Esophagus squamous epithelium (tissue), 5 donors: ENCODE measurements around the gene CTNNBIP1. TPM values are rescaled to one million over a fixed set of nuclear protein-coding genes. Genes with fewer than 3 reads are reported as not detected.

Experiments
- DNase-seq: peaks from one replicate; lab custom pipeline; 2025; lab: John Stamatoyannopoulos, UW
- H3K27ac ChIP-seq, 4 donors: fragments of 200-600 bp; sonication (generic); one replicate each; pipeline ENCODE4 v1.5.1; 2016 to 2019; ENCODE audit warnings: mild to moderate bottlenecking in 1 of 4
- H3K27me3 ChIP-seq, 4 donors: fragments of 200-600 bp; sonication (generic); 1 replicate in 3 of 4; 2 replicates in 1 of 4; pipeline versions ENCODE4 v1.5.1 to v1.6.0; 2017 to 2021; ENCODE audit warnings: antibody characterized with exemption in 1 of 4
- H3K36me3 ChIP-seq, 3 donors: fragments of 200-600 bp; sonication (generic); one replicate each; pipeline ENCODE4 v1.5.1; 2016 to 2019
- H3K4me1 ChIP-seq, 3 donors: fragments of 200-600 bp; sonication (generic); one replicate each; pipeline ENCODE4 v1.5.1; 2017 to 2019
- H3K4me3 ChIP-seq, 4 donors: fragments of 200-600 bp; sonication (generic); 1 replicate in 3 of 4; 2 replicates in 1 of 4; pipeline ENCODE4 v1.5.1; 2016 to 2019; ENCODE audit warnings: mild to moderate bottlenecking in 2 of 4, moderate library complexity in 1 of 4
- H3K9me3 ChIP-seq, 3 donors: fragments of 200-600 bp; sonication (generic); one replicate each; pipeline ENCODE4 v1.5.1; 2016 to 2019
- POLR2A ChIP-seq, 4 donors: fragments of 450-650 bp; IDR thresholded peaks; one replicate each; pipeline ENCODE4 v1.6.1; 2017; ENCODE audit warnings: antibody characterized with exemption in 4 of 4, mild to moderate bottlenecking in 4 of 4, moderate library complexity in 3 of 4
- WGBS, 2 donors: methylation state at CpG; one replicate each; pipeline ENCODE4 v1.1.5; 2018; 5-methylcytosine and 5-hydroxymethylcytosine counted together
- intact Hi-C: fragments of 100-400 bp; cut with DNase I; formaldehyde crosslinking; loops from one replicate; pipeline ENCODE4 v1.15.0; 2022
- total RNA-seq, 4 donors: library from RNA; depleted of rRNA; stranded (reverse); fragments of >200 nt; gene quantifications; one replicate each; pipeline ENCODE4 v1.1.0, GENCODE V29; 2016
- TF ChIP-seq, protein P1 (sequence below), 6 experiments: fragments of 450-650 bp in 4 of 6; fragments of 200-600 bp in 2 of 6; sonication (generic) in 2 of 6; IDR thresholded peaks; one replicate each; pipeline ENCODE4 v1.5.1; 2016 to 2019; ENCODE audit warnings: antibody characterized with exemption in 6 of 6, mild to moderate bottlenecking in 4 of 6, moderate library complexity in 4 of 6
- donor health status: DM: yes; HTN: yes; CAD: no.

CTNNBIP1 gene
- total RNA-seq, 4 donors from 2014 or later = 76.1 to 186 (median 118) TPM

DNA sequence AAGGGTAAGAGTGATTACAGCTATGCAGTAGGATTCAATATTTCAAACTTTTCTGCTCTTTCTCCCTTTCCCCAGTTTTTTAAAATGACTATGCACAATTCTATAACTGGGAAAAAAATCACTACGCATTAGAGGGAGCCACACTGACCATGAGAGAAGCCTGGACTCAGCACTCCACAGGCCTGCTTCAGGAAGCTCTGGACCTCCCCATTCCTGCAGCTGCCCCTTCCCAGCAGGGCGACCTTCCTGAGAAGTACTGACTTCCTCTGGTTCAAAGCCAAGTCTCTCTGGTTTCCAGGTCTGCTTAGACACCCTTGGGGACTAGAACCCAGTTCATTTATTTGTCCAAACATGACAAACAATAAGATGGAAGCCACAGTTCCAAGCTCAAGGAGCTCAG is 44.3 kb downstream of the CTNNBIP1 start:
- TF ChIP-seq POLR2A (IDR thresholded peaks at IDR 0.05) = no peak
- TF ChIP-seq, protein P1, sequence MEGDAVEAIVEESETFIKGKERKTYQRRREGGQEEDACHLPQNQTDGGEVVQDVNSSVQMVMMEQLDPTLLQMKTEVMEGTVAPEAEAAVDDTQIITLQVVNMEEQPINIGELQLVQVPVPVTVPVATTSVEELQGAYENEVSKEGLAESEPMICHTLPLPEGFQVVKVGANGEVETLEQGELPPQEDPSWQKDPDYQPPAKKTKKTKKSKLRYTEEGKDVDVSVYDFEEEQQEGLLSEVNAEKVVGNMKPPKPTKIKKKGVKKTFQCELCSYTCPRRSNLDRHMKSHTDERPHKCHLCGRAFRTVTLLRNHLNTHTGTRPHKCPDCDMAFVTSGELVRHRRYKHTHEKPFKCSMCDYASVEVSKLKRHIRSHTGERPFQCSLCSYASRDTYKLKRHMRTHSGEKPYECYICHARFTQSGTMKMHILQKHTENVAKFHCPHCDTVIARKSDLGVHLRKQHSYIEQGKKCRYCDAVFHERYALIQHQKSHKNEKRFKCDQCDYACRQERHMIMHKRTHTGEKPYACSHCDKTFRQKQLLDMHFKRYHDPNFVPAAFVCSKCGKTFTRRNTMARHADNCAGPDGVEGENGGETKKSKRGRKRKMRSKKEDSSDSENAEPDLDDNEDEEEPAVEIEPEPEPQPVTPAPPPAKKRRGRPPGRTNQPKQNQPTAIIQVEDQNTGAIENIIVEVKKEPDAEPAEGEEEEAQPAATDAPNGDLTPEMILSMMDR (IDR thresholded peaks at IDR 0.05) = no peak
- Histone ChIP-seq H3K4me3 (no peak overlapping the region), H3K27me3 (no peaks in the 10 kb centered on the region), H3K27ac (no peak overlapping the region), H3K36me3 (peaks cover 0 to 100% (median 6%) of the 10 kb centered on the region in 3 donors), H3K9me3 (no peaks in the 10 kb centered on the region), H3K4me1 (peaks cover 0 to 60% (median 14%) of the 10 kb centered on the region in 3 donors)
- intact Hi-C loops = loop anchor here (5.0 kb wide), 1 partner anchor 78 kb away; no protein-coding TSS in a partner anchor
- DNase-seq = no peak
- 63 to 81% methylated on average over 2 of the region's 2 CpGs for WGBS, 2 donors

DNA sequence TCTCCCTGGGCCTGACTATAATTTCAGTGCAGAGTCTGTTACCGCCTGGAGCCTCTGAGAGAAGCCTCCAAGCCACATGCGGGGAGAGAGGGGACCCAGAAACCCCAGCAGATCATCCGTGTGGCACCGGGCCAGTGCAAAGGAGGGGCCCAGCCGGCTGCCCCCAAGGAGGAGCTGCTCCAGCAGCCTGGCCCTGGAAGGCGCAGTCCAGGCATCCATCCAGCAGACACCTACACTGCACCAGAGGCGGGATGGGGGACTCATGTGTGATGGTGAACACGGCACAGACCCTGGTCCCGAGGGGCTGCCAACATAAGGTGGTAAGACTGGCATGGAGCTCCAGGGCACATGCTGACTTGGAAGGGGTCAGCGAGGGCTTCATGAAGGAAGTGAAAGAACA is 46.7 kb downstream of the CTNNBIP1 start:
- no peak for DNase-seq
- 58 to 71% methylated on average over 2 to 6 of the region's 10 CpGs for WGBS, 2 donors

DNA sequence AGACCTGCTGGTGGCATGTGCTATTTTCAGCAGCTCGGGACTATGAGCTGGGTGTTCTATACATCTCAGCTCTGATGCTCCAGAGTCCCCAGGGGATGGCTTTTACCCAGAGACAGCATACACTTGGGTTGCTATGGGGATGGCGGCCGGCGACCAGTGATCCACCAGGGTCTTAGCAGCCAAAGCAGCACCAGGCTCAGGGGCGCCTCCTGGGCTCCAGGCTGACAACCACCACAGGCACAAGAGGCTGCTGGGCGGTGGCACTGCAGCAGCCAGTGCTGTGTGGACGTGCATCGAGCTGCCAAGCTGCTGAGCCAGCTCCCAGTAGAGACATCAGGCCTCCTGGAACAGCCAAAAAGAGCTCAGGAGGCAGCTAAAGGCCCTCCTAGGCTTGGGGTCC is 48.7 kb downstream of the CTNNBIP1 start:
- no peak overlapping the region for H3K4me3 ChIP-seq
- peaks cover 0 to 20% (median 0%) of the 10 kb centered on the region in 3 donors for H3K4me1 ChIP-seq
- TF ChIP-seq, protein P1 (IDR thresholded peaks at IDR 0.05) = no peak
- no peak for TF ChIP-seq POLR2A (IDR thresholded peaks at IDR 0.05)
- intact Hi-C loops = no loop called here
- H3K27me3 ChIP-seq = no peaks in the 10 kb centered on the region
- no peak overlapping the region for H3K27ac ChIP-seq
- DNase-seq = no peak
- no peaks in the 10 kb centered on the region for H3K9me3 ChIP-seq
- peaks cover 0 to 100% (median 6%) of the 10 kb centered on the region in 3 donors for H3K36me3 ChIP-seq
- no CpG with 5 or more reads among the region's 8 CpGs for WGBS, 2 donors

More for the DNA sequence above, 46.7 kb downstream of the CTNNBIP1 start:
- intact Hi-C loops = no loop called here
- H3K4me1 ChIP-seq = peaks cover 0 to 37% (median 0%) of the 10 kb centered on the region in 3 donors
- TF ChIP-seq, protein P1 (IDR thresholded peaks at IDR 0.05) = no peak
- TF ChIP-seq POLR2A (IDR thresholded peaks at IDR 0.05) = no peak
- H3K36me3 ChIP-seq = peaks cover 0 to 100% (median 6%) of the 10 kb centered on the region in 3 donors
- H3K27me3 ChIP-seq = no peaks in the 10 kb centered on the region
- H3K4me3 ChIP-seq = no peak overlapping the region
- no peaks in the 10 kb centered on the region for H3K9me3 ChIP-seq
- no peak overlapping the region for H3K27ac ChIP-seq

DNA sequence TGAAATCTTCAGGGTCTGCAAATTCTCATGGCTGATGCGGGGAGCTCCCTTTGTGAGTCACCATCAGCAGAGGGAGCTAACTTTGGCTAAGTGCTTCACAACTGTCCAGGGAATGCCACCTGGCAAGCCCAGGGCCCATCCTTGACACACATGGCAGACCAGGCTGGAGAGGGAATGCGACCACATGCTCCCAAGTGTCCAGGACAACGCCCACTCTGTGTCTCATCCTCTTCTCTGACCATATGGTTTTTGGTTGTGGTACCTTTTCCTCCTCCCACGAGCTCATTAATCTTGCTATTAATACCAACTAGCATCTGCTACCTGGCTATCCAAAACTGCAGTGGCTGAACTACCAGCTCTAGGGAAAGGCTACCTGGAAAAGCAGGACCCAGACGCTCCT is 49.2 kb downstream of the CTNNBIP1 start:
- H3K4me3 ChIP-seq = no peak overlapping the region
- intact Hi-C loops = no loop called here
- H3K27ac ChIP-seq = no peak overlapping the region
- H3K4me1 ChIP-seq = peaks cover 0 to 17% (median 0%) of the 10 kb centered on the region in 3 donors
- H3K36me3 ChIP-seq = peaks cover 0 to 100% (median 6%) of the 10 kb centered on the region in 3 donors
- no peaks in the 10 kb centered on the region for H3K27me3 ChIP-seq
- DNase-seq = no peak
- 80 to 87% methylated on average over 3 to 4 of the region's 5 CpGs for WGBS, 2 donors
- TF ChIP-seq, protein P1 (IDR thresholded peaks at IDR 0.05) = no peak
- no peak for TF ChIP-seq POLR2A (IDR thresholded peaks at IDR 0.05)
- H3K9me3 ChIP-seq = no peaks in the 10 kb centered on the region

DNA sequence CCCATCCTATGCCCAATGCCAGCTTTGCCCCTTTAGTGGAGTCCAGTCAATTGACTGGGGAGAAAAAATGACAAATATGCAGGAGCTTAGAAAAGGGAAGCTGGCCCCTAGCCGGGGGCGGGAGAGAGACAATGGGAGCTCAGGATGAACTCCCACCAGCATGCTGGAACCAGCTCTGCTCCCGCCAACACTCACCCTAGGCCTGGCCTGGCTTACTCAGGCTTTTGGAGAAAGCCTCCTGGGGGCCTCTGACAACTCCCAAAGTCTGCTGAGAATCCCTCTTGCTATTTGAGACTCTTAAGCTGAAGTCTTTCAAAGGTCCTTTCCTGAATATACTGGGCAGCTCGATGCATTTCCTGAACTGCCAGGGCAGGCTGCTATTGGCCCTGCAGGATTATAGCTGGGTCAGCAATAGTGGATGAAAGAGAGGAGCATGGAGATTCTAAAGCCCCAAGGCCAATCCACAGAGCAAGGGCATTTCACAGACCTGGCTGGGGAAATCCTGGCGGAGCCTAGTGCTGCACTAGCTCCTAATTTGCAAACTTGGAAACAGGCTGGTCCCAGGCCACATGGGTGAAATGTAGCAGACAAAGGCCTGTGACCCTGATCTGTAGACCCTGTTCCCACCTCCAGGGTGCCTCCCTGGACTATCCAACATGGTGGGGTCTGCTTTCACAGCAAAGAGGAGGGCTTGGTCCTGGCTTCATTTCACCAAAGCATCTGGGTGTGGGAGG is 50.6 kb downstream of the CTNNBIP1 start:
- no peaks in the 10 kb centered on the region for H3K9me3 ChIP-seq
- H3K27ac ChIP-seq = no peak overlapping the region
- H3K4me3 ChIP-seq = no peak overlapping the region
- peaks cover 0 to 10% (median 0%) of the 10 kb centered on the region in 3 donors for H3K4me1 ChIP-seq
- peaks cover 0 to 100% (median 6%) of the 10 kb centered on the region in 3 donors for H3K36me3 ChIP-seq
- DNase-seq = no peak
- 75 to 80% methylated on average over 2 to 4 of the region's 5 CpGs for WGBS, 2 donors
- no peak for TF ChIP-seq POLR2A (IDR thresholded peaks at IDR 0.05)
- TF ChIP-seq, protein P1 (IDR thresholded peaks at IDR 0.05) = no peak
- intact Hi-C loops = no loop called here
- no peaks in the 10 kb centered on the region for H3K27me3 ChIP-seq
